PC-9 (cell line): ENCODE measurements around the gene ANGPTL1. TPM values are rescaled to one million over a fixed set of nuclear protein-coding genes. Genes with fewer than 3 reads are reported as not detected.

Experiments
- BruUV-seq: library from RNA; stranded (reverse); fragments of 400-500 nt; replicated peaks from 2 replicates; lab custom pipeline; 2021; lab: Mats Ljungman, UMichigan
- CTCF ChIA-PET: fragments of 300-600 bp; sonication (Branson Sonifier 250); formaldehyde crosslinking; loops from one replicate; lab custom pipeline; 2022; ENCODE audit warnings: antibody characterized with exemption; lab: Charles Lee
- POLR2A ChIA-PET: fragments of 300-600 bp; sonication (Branson Sonifier 250); formaldehyde crosslinking; loops from one replicate; lab custom pipeline; 2022; ENCODE audit warnings: antibody characterized with exemption; ENCODE audit not compliant: unreplicated experiment; lab: Charles Lee
- DNase-seq, 2 experiments: peaks; one replicate each; pipeline versions ENCODE4 v3.0.0 to v3.0.0-alpha.2; 2015 to 2022; ENCODE audit warnings: mixed read lengths in 1 of 2
- H2AFZ ChIP-seq: fragments of 200-600 bp; sonication (generic); 2 replicates; pipeline ENCODE4 v1.8.1; 2017; ENCODE audit warnings: antibody characterized with exemption
- H3F3A ChIP-seq: fragments of 200-600 bp; sonication (generic); 2 replicates; pipeline ENCODE4 v1.8.1; 2017; ENCODE audit warnings: antibody characterized with exemption, mild to moderate bottlenecking, low read depth; ENCODE audit not compliant: insufficient read depth
- H3K27ac ChIP-seq: fragments of 200-600 bp; sonication (generic); 2 replicates; pipeline ENCODE4 v1.6.1; 2016; ENCODE audit warnings: mixed run types
- H3K27me3 ChIP-seq: fragments of 200-600 bp; sonication (generic); 2 replicates; pipeline ENCODE4 v1.6.1; 2016; ENCODE audit warnings: low read depth, mixed run types; ENCODE audit not compliant: insufficient read depth
- H3K36me3 ChIP-seq: fragments of 200-600 bp; sonication (generic); 2 replicates; pipeline ENCODE4 v1.6.1; 2016; ENCODE audit warnings: low read depth, mixed run types
- H3K4me1 ChIP-seq: fragments of 200-600 bp; sonication (generic); replicated peaks from 2 replicates; pipeline ENCODE4 v1.6.1; 2016; ENCODE audit warnings: mixed run types; ENCODE audit not compliant: insufficient read depth
- H3K4me2 ChIP-seq: fragments of 200-600 bp; sonication (generic); 2 replicates; pipeline ENCODE4 v1.6.1; 2017; ENCODE audit warnings: mixed run types
- H3K4me3 ChIP-seq: fragments of 200-600 bp; sonication (generic); 2 replicates; pipeline ENCODE4 v1.6.1; 2016; ENCODE audit warnings: mixed run types
- H3K79me2 ChIP-seq: fragments of 200-600 bp; sonication (generic); 2 replicates; pipeline ENCODE4 v1.6.1; 2017; ENCODE audit warnings: low read depth, mixed run types
- H3K9me2 ChIP-seq: fragments of 200-600 bp; sonication (generic); 2 replicates; pipeline ENCODE4 v1.8.1; 2017; ENCODE audit warnings: mild to moderate bottlenecking; ENCODE audit not compliant: insufficient read depth
- H3K9me3 ChIP-seq: fragments of 200-600 bp; sonication (generic); 2 replicates; pipeline ENCODE4 v1.8.1; 2016; ENCODE audit warnings: low read depth; ENCODE audit not compliant: insufficient read depth
- H4K20me1 ChIP-seq: fragments of 200-600 bp; sonication (generic); 2 replicates; pipeline ENCODE4 v1.8.1; 2017; ENCODE audit not compliant: insufficient read depth
- EZH2 ChIP-seq: fragments of 200-600 bp; sonication (generic); IDR thresholded peaks from 2 replicates; pipeline ENCODE4 v1.8.0; 2017; ENCODE audit warnings: antibody characterized with exemption, low read depth
- intact Hi-C: fragments of 100-400 bp; cut with micrococcal nuclease; formaldehyde crosslinking; loops from one replicate; pipeline ENCODE4 v1.10.0; 2022; ENCODE audit not compliant: unreplicated experiment
- total RNA-seq: library from RNA; stranded (reverse); gene quantifications from 2 replicates; pipeline ENCODE4 v1.2.3, GENCODE V29; 2021
- TF ChIP-seq, protein P1 (sequence below): fragments of 200-600 bp; sonication (generic); conservative IDR thresholded peaks from 2 replicates; pipeline ENCODE4 v1.6.1; 2017; ENCODE audit warnings: mixed run types, antibody characterized with exemption, mild to moderate bottlenecking, moderate library complexity

Gene ANGPTL1
- total RNA-seq, 1 experiment from 2014 or later = not detected

- Histone ChIP-seq H3K27ac (no peak overlapping the region), H3K4me1 (no peaks in the 10 kb centered on the region), H3K36me3 (peaks cover 19% of the 10 kb centered on the region; the same call in 1 of the 2 replicates), H3K27me3 (no peaks in the 10 kb centered on the region), H3K4me3 (no peak overlapping the region), H3K9me2 (no peaks in the 10 kb centered on the region), H2AFZ (no peak overlapping the region), H4K20me1 (0 out of 2 replicates have a peak, but pooled peaks cover 3% of the 10 kb centered on the region), H3K4me2 (no peak overlapping the region), H3K9me3 (no peaks in the 10 kb centered on the region), H3K79me2 (no peaks in the 10 kb centered on the region), H3F3A (no peaks in the 10 kb centered on the region)
- ChIA-PET POLR2A (no interaction called here), CTCF (no interaction called here)
- intact Hi-C loops = loop anchor here (5.0 kb wide), 1 partner anchor 279 kb away; no protein-coding TSS in a partner anchor
- TF ChIP-seq EZH2 = no peak
- TF ChIP-seq, protein P1, sequence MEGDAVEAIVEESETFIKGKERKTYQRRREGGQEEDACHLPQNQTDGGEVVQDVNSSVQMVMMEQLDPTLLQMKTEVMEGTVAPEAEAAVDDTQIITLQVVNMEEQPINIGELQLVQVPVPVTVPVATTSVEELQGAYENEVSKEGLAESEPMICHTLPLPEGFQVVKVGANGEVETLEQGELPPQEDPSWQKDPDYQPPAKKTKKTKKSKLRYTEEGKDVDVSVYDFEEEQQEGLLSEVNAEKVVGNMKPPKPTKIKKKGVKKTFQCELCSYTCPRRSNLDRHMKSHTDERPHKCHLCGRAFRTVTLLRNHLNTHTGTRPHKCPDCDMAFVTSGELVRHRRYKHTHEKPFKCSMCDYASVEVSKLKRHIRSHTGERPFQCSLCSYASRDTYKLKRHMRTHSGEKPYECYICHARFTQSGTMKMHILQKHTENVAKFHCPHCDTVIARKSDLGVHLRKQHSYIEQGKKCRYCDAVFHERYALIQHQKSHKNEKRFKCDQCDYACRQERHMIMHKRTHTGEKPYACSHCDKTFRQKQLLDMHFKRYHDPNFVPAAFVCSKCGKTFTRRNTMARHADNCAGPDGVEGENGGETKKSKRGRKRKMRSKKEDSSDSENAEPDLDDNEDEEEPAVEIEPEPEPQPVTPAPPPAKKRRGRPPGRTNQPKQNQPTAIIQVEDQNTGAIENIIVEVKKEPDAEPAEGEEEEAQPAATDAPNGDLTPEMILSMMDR = no peak
- BruUV-seq = no TSS peak
- no peak for DNase-seq
Measured at GRCh38 chr1:178821134-178821866, 49.6 kb downstream of the ANGPTL1 start.

DNA sequence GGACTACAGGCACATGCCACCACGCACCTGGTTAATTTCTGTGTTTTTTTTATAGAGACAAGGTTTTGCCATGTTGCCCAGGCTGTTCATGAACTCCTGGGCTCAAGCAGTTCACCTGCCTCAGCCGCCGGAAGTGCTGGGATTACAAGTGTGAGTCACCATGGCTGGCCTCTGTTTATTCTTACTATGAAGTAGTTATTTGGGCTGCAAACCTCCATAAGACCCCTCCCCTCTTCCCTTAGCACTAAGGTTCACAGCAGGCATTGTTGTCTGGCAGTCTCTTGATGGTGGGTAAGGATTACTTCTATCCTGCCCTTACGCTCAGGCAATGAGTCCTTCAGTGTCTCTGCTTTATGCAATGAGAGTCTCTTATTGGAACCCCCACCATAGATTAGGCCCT lies 51.8 kb downstream of the ANGPTL1 start:
- intact Hi-C loops = no loop called here
- CTCF ChIA-PET = no interaction called here
- Histone ChIP-seq H3K4me3 (no peak overlapping the region), H3K79me2 (no peaks in the 10 kb centered on the region), H3K9me3 (no peaks in the 10 kb centered on the region), H3K27me3 (no peaks in the 10 kb centered on the region), H3K4me1 (no peaks in the 10 kb centered on the region), H4K20me1 (no peaks in the 10 kb centered on the region), H2AFZ (no peak overlapping the region), H3K4me2 (no peak overlapping the region), H3K9me2 (no peaks in the 10 kb centered on the region), H3F3A (no peaks in the 10 kb centered on the region), H3K27ac (no peak overlapping the region), H3K36me3 (peaks cover 10% of the 10 kb centered on the region; the same call in 1 of the 2 replicates)
- POLR2A ChIA-PET = no interaction called here
- TF ChIP-seq EZH2 = no peak
- TF ChIP-seq, protein P1 = no peak
- no TSS peak for BruUV-seq
- DNase-seq = no peak

- H3K4me3 ChIP-seq = no peak overlapping the region
- no peaks in the 10 kb centered on the region for H4K20me1 ChIP-seq
- POLR2A ChIA-PET = interaction anchor here (0.6 kb wide), 1 partner anchor 62 kb away, joined by 6 read pairs; no protein-coding TSS in a partner anchor
Measured at GRCh38 chr1:178818416-178818815, 52.5 kb downstream of the ANGPTL1 start.

More at GRCh38 chr1:178818416-178818815, 52.5 kb downstream of the ANGPTL1 start:
- intact Hi-C loops = no loop called here
- no peak for DNase-seq
- Histone ChIP-seq H2AFZ (no peak overlapping the region), H3K27ac (no peak overlapping the region), H3K4me1 (no peaks in the 10 kb centered on the region), H3K4me2 (no peak overlapping the region), H3K9me3 (no peaks in the 10 kb centered on the region), H3K27me3 (no peaks in the 10 kb centered on the region), H3K36me3 (peaks cover 3% of the 10 kb centered on the region; the same call in 1 of the 2 replicates), H3F3A (no peaks in the 10 kb centered on the region), H3K79me2 (no peaks in the 10 kb centered on the region), H3K9me2 (no peaks in the 10 kb centered on the region)
- BruUV-seq = no TSS peak
- TF ChIP-seq EZH2 = no peak
- TF ChIP-seq, protein P1 = no peak
- CTCF ChIA-PET = interaction anchor here (0.6 kb wide), 1 partner anchor 240 kb away, joined by 4 read pairs; no protein-coding TSS in a partner anchor
